IMR-90 (cell line): Measurements from ENCODE around the gene SMARCA2. TPM values are rescaled to one million over a fixed set of nuclear protein-coding genes. Genes with fewer than 3 reads are reported as not detected.

Source experiments
- ATAC-seq: fragments of 200-7000 bp; cut with Tn5 transposase; 2 replicates; pipeline ENCODE4 v1.9.1; 2020; ENCODE audit warnings: low read depth, mild to moderate bottlenecking, moderate library complexity
- BruUV-seq: library from RNA; stranded (reverse); fragments of 400-500 nt; replicated peaks from 2 replicates; lab custom pipeline; 2021; lab: Mats Ljungman, UMichigan
- CTCF ChIA-PET: fragments of 300-600 bp; formaldehyde crosslinking; extraction: SDS; loops from one replicate; lab custom pipeline; 2021; ENCODE audit warnings: antibody characterized with exemption; lab: Yijun Ruan, JAX
- POLR2A ChIA-PET: fragments of 300-600 bp; sonication (Branson Sonifier 250); formaldehyde crosslinking; loops from one replicate; lab custom pipeline; 2022; ENCODE audit warnings: antibody characterized with exemption; ENCODE audit not compliant: unreplicated experiment; lab: Charles Lee
- DNase-seq: peaks from one replicate; pipeline ENCODE4 v3.0.0; 2013
- H2AFZ ChIP-seq: replicated peaks from 2 replicates; pipeline ENCODE3; 2013; ENCODE audit warnings: low read length, mild to moderate bottlenecking; ENCODE audit not compliant: poor library complexity
- H2AK5ac ChIP-seq: 2 replicates; pipeline ENCODE4 v1.6.1; 2013; ENCODE audit warnings: low read depth, low read length, inconsistent platforms
- H2AK9ac ChIP-seq: replicated peaks from 2 replicates; pipeline ENCODE3; 2013; ENCODE audit warnings: mild to moderate bottlenecking, low read depth, low read length, moderate library complexity; ENCODE audit not compliant: poor library complexity
- H2BK120ac ChIP-seq: 2 replicates; pipeline ENCODE4 v1.6.1; 2013; ENCODE audit warnings: low read depth, low read length, inconsistent platforms
- H2BK15ac ChIP-seq: 3 replicates; pipeline ENCODE4 v1.6.1; 2013; ENCODE audit warnings: low read depth, low read length, inconsistent platforms
- H2BK20ac ChIP-seq: 2 replicates; pipeline ENCODE4 v1.6.1; 2013; ENCODE audit warnings: low read depth, mild to moderate bottlenecking, inconsistent platforms, low read length, moderate library complexity
- H2BK5ac ChIP-seq: 2 replicates; pipeline ENCODE4 v1.6.1; 2013; ENCODE audit warnings: mild to moderate bottlenecking, low read depth, low read length, inconsistent platforms; ENCODE audit not compliant: poor library complexity, severe bottlenecking
- H3K14ac ChIP-seq: replicated peaks from 2 replicates; pipeline ENCODE4 v1.6.1; 2013; ENCODE audit warnings: low read depth, low read length, inconsistent platforms
- H3K18ac ChIP-seq: 2 replicates; pipeline ENCODE4 v1.6.1; 2013; ENCODE audit warnings: low read depth, low read length, control low read depth
- H3K23ac ChIP-seq: 2 replicates; pipeline ENCODE4 v1.6.1; 2013; ENCODE audit warnings: low read depth, low read length, inconsistent platforms
- H3K27ac ChIP-seq: 2 replicates; pipeline ENCODE4 v1.5.1; 2013; ENCODE audit warnings: mild to moderate bottlenecking, control low read depth, low read length; ENCODE audit not compliant: insufficient read depth
- H3K27me3 ChIP-seq: 2 replicates; pipeline ENCODE4 v1.6.1; 2013; ENCODE audit warnings: low read length; ENCODE audit not compliant: control insufficient read depth, insufficient read depth
- H3K36me3 ChIP-seq: 2 replicates; pipeline ENCODE4 v1.6.1; 2013; ENCODE audit warnings: low read length, mixed read lengths; ENCODE audit not compliant: control insufficient read depth, insufficient read depth
- H3K4ac ChIP-seq: 2 replicates; pipeline ENCODE4 v1.6.1; 2013; ENCODE audit warnings: low read depth, low read length, inconsistent platforms
- H3K4me1 ChIP-seq: 2 replicates; pipeline ENCODE4 v1.6.1; 2013; ENCODE audit warnings: low read length, mixed read lengths; ENCODE audit not compliant: control insufficient read depth, insufficient read depth
- H3K4me2 ChIP-seq: 2 replicates; pipeline ENCODE4 v1.6.1; 2013; ENCODE audit warnings: low read depth, mild to moderate bottlenecking, control low read depth, low read length, moderate library complexity
- H3K4me3 ChIP-seq: 2 replicates; pipeline ENCODE4 v1.5.1; 2013; ENCODE audit warnings: low read depth, mild to moderate bottlenecking, control low read depth, low read length, moderate library complexity; ENCODE audit not compliant: insufficient read depth
- H3K56ac ChIP-seq: 2 replicates; pipeline ENCODE4 v1.6.1; 2013; ENCODE audit warnings: low read length, inconsistent platforms; ENCODE audit not compliant: insufficient read depth; ENCODE audit errors: extremely low read depth
- H3K79me1 ChIP-seq, 2 experiments: 2 replicates each; pipeline ENCODE4 v1.6.1; 2013; ENCODE audit warnings: low read length in 2 of 2, inconsistent platforms in 1 of 2, low read depth in 1 of 2
- H3K9ac ChIP-seq: 2 replicates; pipeline ENCODE4 v1.6.1; 2013; ENCODE audit warnings: low read depth, low read length, control low read depth
- H3K9me1 ChIP-seq: 2 replicates; pipeline ENCODE4 v1.6.1; 2013; ENCODE audit warnings: low read length, inconsistent platforms; ENCODE audit not compliant: insufficient read depth
- H3K9me3 ChIP-seq: 2 replicates; pipeline ENCODE4 v1.6.1; 2013; ENCODE audit warnings: low read length; ENCODE audit not compliant: control insufficient read depth, insufficient read depth
- H4K20me1 ChIP-seq: 2 replicates; pipeline ENCODE4 v1.6.1; 2013; ENCODE audit warnings: low read length, inconsistent platforms; ENCODE audit not compliant: insufficient read depth
- H4K5ac ChIP-seq: 2 replicates; pipeline ENCODE4 v1.6.1; 2013; ENCODE audit warnings: mild to moderate bottlenecking, low read depth, low read length, control low read depth
- H4K8ac ChIP-seq, 2 experiments: 2 replicates each; pipeline ENCODE4 v1.6.1; 2013; ENCODE audit warnings: low read depth in 2 of 2, low read length in 2 of 2, control low read depth in 1 of 2, inconsistent platforms in 1 of 2
- H4K91ac ChIP-seq: 2 replicates; pipeline ENCODE4 v1.6.1; 2013; ENCODE audit warnings: low read depth, low read length, inconsistent platforms; ENCODE audit not compliant: insufficient read depth
- CHD1 ChIP-seq: IDR thresholded peaks from 2 replicates; pipeline ENCODE4 v1.6.1; 2012; ENCODE audit warnings: low read depth, low read length, improper control_type of control experiment
- CTCF ChIP-seq: conservative IDR thresholded peaks from 2 replicates; pipeline ENCODE4 v1.5.1; 2012; ENCODE audit warnings: mild to moderate bottlenecking, low read depth, low read length, improper control_type of control experiment
- FOS ChIP-seq: fragments of 150-350 bp; IDR thresholded peaks from 2 replicates; pipeline ENCODE4 v1.6.1; 2016; ENCODE audit warnings: low read depth, low read length
- MXI1 ChIP-seq: IDR thresholded peaks from 2 replicates; pipeline ENCODE4 v1.6.1; 2012; ENCODE audit warnings: low read depth, mild to moderate bottlenecking, low read length, moderate library complexity, borderline replicate concordance
- WGBS, 2 experiments: methylation state at CpG; one replicate each; pipeline versions ENCODE4 v1.1.5 to v1.1.7; 2013; ENCODE audit warnings: missing lambda C conversion rate in 2 of 2; ENCODE audit not compliant: insufficient read length in 1 of 2; ENCODE audit errors: extremely low coverage in 2 of 2; 5-methylcytosine and 5-hydroxymethylcytosine counted together
- dilution Hi-C: fragments of 300-500 bp; cut with HindIII; formaldehyde crosslinking; loops from one replicate; pipeline ENCODE4 v1.14.3; 2018; ENCODE audit warnings: low sequenced_read_pairs; ENCODE audit not compliant: unreplicated experiment
- in situ Hi-C: fragments of 300-500 bp; cut with MboI; formaldehyde crosslinking; loops from 3 replicates; pipeline ENCODE4 v1.14.3; 2019; ENCODE audit warnings: low sequenced_read_pairs, inconsistent platforms, mixed read lengths
- intact Hi-C: fragments of 100-400 bp; cut with micrococcal nuclease; formaldehyde crosslinking; loops from 2 replicates; pipeline ENCODE4 v1.10.0; 2022
- microRNA-seq, 2 experiments: library from miRNA; stranded (forward) in 1 of 2; unstranded in 1 of 2; fragments of 10-50 nt in 1 of 2; fragments of <30 nt in 1 of 2; gene quantifications in 1 of 2; microRNA quantifications in 1 of 2; one replicate each; pipeline versions ENCODE3 to v1.1.0; 2013 to 2020; ENCODE audit not compliant: insufficient read depth in 1 of 2, insufficient read length in 1 of 2, unreplicated experiment in 1 of 2
- polyA plus RNA-seq, 3 experiments: library from polyadenylated mRNA; depleted of rRNA; stranded (reverse); fragments of >200 nt; gene quantifications; 2 replicates each; pipeline ENCODE4 v1.2.3, GENCODE V29; 2012; ENCODE audit warnings: low replicate concordance in 1 of 3
- small RNA-seq, 5 experiments: library from RNA; depleted of rRNA; stranded (forward); fragments of <200 nt; gene quantifications; one replicate each; pipeline ENCODE3, GENCODE V24; 2012
- total RNA-seq: library from RNA; depleted of rRNA; stranded (reverse); fragments of >200 nt; gene quantifications from 2 replicates; pipeline ENCODE4 v1.2.3, GENCODE V29; 2012

SMARCA2 gene
- total and polyA plus RNA-seq, 2 of the 4 experiments (the other 2 are of a cell fraction), result 25.3 to 26.7 TPM

GRCh38 chr9:2242831-2243330 lies 227.7 kb downstream of the SMARCA2 start:
- H3K27me3 ChIP-seq, result peaks cover 3% of the 10 kb centered on the region
- no peak overlapping the region for H3K56ac ChIP-seq
- H2AK5ac ChIP-seq, result no peak overlapping the region
- no peaks in the 10 kb centered on the region for H4K20me1 ChIP-seq
- no peak overlapping the region for H3K27ac ChIP-seq
- peaks cover 5% of the 10 kb centered on the region; the same call in 1 of the 2 replicates for H3K4me1 ChIP-seq
- no peak overlapping the region for H2BK5ac ChIP-seq
- intact Hi-C loops (loop anchor here (5.0 to 10.0 kb wide), 2 partner anchors 228 to 594 kb away; partner anchors contain the start of gene SMARCA2), dilution Hi-C loops (no loop called here), in situ Hi-C loops (loop anchor here (10.0 kb wide), 1 partner anchor 602 kb away; the partner anchor contains the start of gene PUM3)
- no peak overlapping the region; the same call in 2 of the 3 replicates for H2BK15ac ChIP-seq
- H3K79me1 ChIP-seq, result no peaks in the 10 kb centered on the region
- no peak overlapping the region for H3K18ac ChIP-seq
- no peak overlapping the region for H3K9ac ChIP-seq
- H3K23ac ChIP-seq, result no peak overlapping the region
- no TSS peak for BruUV-seq
- H3K14ac ChIP-seq, result no peak overlapping the region
- ChIA-PET POLR2A (no interaction called here), CTCF (interaction anchor here (1.1 kb wide), 1 partner anchor 126 kb away, joined by 3 read pairs; no protein-coding TSS in a partner anchor)
- H2AFZ ChIP-seq, result peak overlapping the region; percentile 92
- DNase-seq, result no peak
- peak overlapping the region; percentile 77; the same call in 1 of the 2 replicates for H3K4me2 ChIP-seq
- no peak for ATAC-seq
- no peaks in the 10 kb centered on the region for H3K36me3 ChIP-seq
- peak overlapping the region; percentile 46 to 84; a peak in 2 of 4 replicates for H4K8ac ChIP-seq
- H2AK9ac ChIP-seq, result no peak overlapping the region
- no peaks in the 10 kb centered on the region for H3K9me1 ChIP-seq
- peak overlapping the region; percentile 20; the same call in 1 of the 2 replicates for H4K5ac ChIP-seq
- H4K91ac ChIP-seq, result no peak overlapping the region
- H2BK120ac ChIP-seq, result no peak overlapping the region
- no peak overlapping the region for H3K4me3 ChIP-seq
- TF ChIP-seq CHD1 (no peak), MXI1 (no peak), FOS (no peak), CTCF (no peak)
- H2BK20ac ChIP-seq, result no peak overlapping the region
- no peak overlapping the region for H3K4ac ChIP-seq
- WGBS, 2 experiments, result 48% methylated on average over 3 of the region's 11 CpGs; no CpG with 5 or more reads in 1 of the 2 experiments
- peaks cover 3% of the 10 kb centered on the region; the same call in 1 of the 2 replicates for H3K9me3 ChIP-seq

Small RNAs within 50 kb of the gene (microRNA-seq; reads per million reads assigned to microRNA genes)
- gene RN7SL592P (ENCODE audit: insufficient read depth, insufficient read length) (not detected), gene RNU2-25P (ENCODE audit: insufficient read depth, insufficient read length) (not detected)

Small RNAs within 50 kb of the gene (small RNA-seq; reads per million reads assigned to genes)
- gene RN7SL592P (0 reads per million in 5 experiments), gene RNU2-25P (0.08 to 3.6 (median 0.61) reads per million in 5 experiments)
